NCI-H82 treated with DMSO at 0.1 percent for 48 hours (cell line): ENCODE data around the gene RRP8.

Experiments used
- DNase-seq: peaks from one replicate; lab custom pipeline; 2025; ENCODE audit not compliant: unreplicated experiment; lab: John Stamatoyannopoulos, UW

The RRP8 gene

DNA sequence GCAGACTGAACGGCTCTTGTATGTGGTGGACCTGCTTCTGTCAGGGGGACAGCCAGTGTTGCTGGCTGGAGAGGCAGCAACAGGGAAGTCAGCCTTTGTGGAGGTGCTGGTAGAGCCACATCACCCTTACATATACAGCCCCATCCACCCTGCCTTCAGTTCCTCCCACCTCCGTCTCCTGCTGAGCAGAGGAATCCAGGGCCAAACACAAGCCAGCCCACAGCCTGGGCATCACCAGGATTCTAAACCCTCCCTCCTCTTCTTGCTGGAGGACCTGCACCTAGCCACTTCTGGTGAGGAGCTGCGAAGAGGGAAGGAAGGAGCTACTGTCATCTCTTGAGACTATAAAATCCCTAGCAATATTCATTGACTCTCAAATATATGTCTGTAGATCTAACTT lies 54.8 kb downstream of the RRP8 start:
- DNase-seq, result no peak

DNA sequence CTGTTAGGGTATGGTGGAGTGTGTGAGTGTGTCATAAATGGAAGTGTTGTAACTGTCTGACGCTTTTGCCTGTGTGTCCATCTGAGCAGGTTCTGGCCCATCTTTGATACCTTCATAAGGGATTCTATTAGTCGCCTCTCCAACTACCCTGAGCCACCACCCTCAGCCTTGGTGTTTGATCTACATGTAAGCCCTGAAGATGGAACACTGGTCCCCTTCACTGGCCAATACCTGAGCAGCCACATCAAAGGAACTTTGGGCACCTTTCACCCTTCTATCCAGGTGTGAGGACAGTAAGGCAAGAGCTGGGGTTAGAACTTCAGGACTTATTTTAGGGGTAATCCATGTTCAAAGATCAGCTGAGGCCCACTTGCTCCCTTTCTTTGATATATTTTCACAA lies 55.3 kb downstream of the RRP8 start:
- no peak for DNase-seq

DNA sequence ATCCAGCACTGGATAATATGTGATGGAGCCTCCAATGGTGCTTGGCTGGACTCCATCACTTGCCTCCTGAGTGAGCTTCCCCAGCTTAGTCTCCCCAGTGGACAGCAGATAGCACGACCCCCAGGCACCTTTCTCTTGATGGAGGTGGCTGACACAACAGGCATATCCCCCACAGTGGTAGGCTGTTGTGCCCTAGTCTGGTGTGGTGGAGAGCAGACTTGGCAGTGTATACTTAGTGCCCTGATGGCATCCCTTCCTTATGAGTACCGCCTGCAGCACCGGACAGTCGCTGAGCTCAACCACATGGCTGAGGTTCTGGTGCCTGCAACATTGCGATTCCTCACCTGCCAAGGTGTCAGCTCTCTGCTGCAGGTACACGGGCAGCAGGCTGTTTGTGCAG lies 56.2 kb downstream of the RRP8 start:
- no peak for DNase-seq

GRCh38 chr11:6546735-6547134 lies 56.7 kb downstream of the RRP8 start:
- no peak for DNase-seq

GRCh38 chr11:6545917-6546605 lies 57.4 kb downstream of the RRP8 start:
- no peak for DNase-seq
